Astrocyte of the cerebellum (primary cell): Measurements from ENCODE around the gene TAF1C.

Source experiments
- DNase-seq: peaks from one replicate; pipeline ENCODE4 v3.0.0-alpha.2; 2011; ENCODE audit warnings: low read depth
- H3K4me3 ChIP-seq: 2 replicates; pipeline ENCODE4 v1.5.1; 2011; ENCODE audit warnings: mild to moderate bottlenecking, low read depth, low read length, moderate library complexity
- CTCF ChIP-seq: IDR thresholded peaks from 2 replicates; pipeline ENCODE4 v1.5.1; 2012; ENCODE audit warnings: low read length, low read depth, moderate library complexity, mild to moderate bottlenecking; ENCODE audit errors: missing control alignments
- in situ Hi-C: cut with HindIII; loops from 2 replicates; pipeline ENCODE4 v1.10.0; 2017; ENCODE audit warnings: low sequenced_read_pairs

Gene TAF1C

GRCh38 chr16:84179612-84180320 is 7.1 kb downstream of the TAF1C start:
- in situ Hi-C loops = no loop called here
- TF ChIP-seq CTCF = no peak
- H3K4me3 ChIP-seq = no peak overlapping the region
- DNase-seq = no peak

GRCh38 chr16:84178892-84179611 is 7.8 kb downstream of the TAF1C start:
- in situ Hi-C loops = no loop called here
- TF ChIP-seq CTCF = no peak
- no peak for DNase-seq
- H3K4me3 ChIP-seq = no peak overlapping the region

- no peak for DNase-seq
- in situ Hi-C loops = no loop called here
- no peak overlapping the region for H3K4me3 ChIP-seq
- TF ChIP-seq CTCF = no peak
Observed at GRCh38 chr16:84178146-84178765, 8.6 kb downstream of the TAF1C start.

GRCh38 chr16:84177741-84178073 is 9.2 kb downstream of the TAF1C start:
- no peak for TF ChIP-seq CTCF
- in situ Hi-C loops = no loop called here
- DNase-seq = no peak
- no peak overlapping the region for H3K4me3 ChIP-seq

- in situ Hi-C loops = no loop called here
- no peak overlapping the region for H3K4me3 ChIP-seq
- no peak for TF ChIP-seq CTCF
- no peak for DNase-seq
Observed at GRCh38 chr16:84176192-84177053, 10.4 kb downstream of the TAF1C start.
